Fibroblast of skin of scalp (primary cell): ENCODE measurements around the gene SLC23A2.
A peak's percentile ranks its signal among the peaks of the same experiment; 100 is the strongest.
"Not testable (repeated sequence)": the region's sequence is repeated elsewhere in the genome, so short reads cannot be mapped to it uniquely, and the experiment has no call there.

ENCODE experiments used
- DNase-seq: peaks from one replicate; pipeline ENCODE4 v3.0.0-alpha.2; 2013

Gene SLC23A2

GRCh38 chr20:4929686-4930397 is 71.5 kb downstream of the SLC23A2 start:
- no peak for DNase-seq

DNA sequence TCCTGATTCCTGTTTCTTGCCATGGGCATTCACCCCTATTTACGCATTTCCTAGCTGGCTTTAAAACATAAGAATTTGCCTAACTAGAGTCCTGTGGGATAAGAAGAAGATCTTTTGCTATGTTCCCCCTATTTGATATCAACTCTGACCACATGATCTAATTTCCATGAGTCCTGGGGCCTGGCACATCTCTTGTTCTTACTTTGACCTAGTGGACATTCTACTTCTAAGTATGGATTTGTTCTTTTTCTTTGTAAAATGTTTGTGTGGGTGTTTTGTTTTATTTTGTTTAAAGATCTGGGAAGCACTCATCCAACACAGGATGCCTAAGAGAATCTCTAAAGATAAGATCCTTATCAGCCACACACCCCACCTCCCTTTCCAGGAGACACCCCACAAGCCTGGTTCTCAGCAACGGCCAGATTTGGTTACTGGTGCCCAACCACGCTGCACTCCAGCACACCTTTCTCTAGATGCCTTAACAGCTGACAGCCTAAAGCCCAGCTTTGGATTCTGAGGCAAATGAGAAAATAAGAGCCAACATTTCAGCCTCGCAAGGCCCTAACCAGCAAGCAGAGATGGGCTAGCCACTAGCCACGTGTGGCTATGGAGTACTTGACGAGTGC is 74.7 kb downstream of the SLC23A2 start:
- no peak for DNase-seq

GRCh38 chr20:4925842-4926530 is 75.3 kb downstream of the SLC23A2 start:
- DNase-seq: peak; percentile 42

- no peak for DNase-seq
These were observed 76.9 kb downstream of the SLC23A2 start for GRCh38 chr20:4924446-4924845.

GRCh38 chr20:4924032-4924431 is 77.3 kb downstream of the SLC23A2 start:
- no peak for DNase-seq

GRCh38 chr20:4922186-4922585 is 79.1 kb downstream of the SLC23A2 start:
- no peak for DNase-seq

DNA sequence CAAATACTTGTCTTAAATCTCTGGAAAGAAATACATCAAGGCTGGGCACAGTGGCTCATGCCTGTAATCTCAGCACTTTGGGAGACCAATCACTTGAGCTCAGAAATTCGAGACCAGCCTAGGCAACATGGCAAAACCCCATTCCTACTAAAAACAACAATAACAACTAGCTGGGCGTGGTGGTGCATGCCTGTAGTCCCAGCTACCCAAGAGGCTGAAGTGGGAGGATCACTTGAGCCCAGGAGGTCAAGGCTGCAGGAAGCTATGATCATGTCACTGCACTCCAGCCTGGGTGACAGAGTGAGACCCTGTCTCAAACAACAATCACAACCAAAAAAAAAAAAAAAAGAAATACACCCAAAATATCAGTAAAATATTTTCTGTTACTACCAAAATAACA is 80.0 kb downstream of the SLC23A2 start:
- not testable (repeated sequence) for DNase-seq

DNA sequence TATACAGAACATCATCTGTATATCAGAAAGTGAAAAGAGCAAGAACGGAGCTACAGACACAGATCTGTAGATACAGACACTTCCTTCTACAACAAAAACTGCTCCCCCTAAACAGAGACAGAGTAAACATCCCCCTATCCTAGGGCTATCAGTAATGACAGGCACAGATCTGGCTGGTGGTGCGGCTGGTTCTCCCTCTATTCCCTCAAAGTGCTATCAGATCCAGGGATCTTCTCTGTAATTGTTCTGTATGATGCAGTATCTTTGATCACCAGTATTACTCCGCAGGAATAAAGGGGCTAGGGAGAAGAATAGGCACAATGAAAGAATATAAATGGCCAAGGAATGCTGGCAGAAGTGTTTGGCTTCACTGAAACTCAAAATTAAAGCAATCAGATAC is 80.7 kb downstream of the SLC23A2 start:
- DNase-seq: no peak

- no peak for DNase-seq
These were observed 81.2 kb downstream of the SLC23A2 start for GRCh38 chr20:4920131-4920530.

- DNase-seq: no peak
These were observed 82.1 kb downstream of the SLC23A2 start for GRCh38 chr20:4919047-4919704.

DNA sequence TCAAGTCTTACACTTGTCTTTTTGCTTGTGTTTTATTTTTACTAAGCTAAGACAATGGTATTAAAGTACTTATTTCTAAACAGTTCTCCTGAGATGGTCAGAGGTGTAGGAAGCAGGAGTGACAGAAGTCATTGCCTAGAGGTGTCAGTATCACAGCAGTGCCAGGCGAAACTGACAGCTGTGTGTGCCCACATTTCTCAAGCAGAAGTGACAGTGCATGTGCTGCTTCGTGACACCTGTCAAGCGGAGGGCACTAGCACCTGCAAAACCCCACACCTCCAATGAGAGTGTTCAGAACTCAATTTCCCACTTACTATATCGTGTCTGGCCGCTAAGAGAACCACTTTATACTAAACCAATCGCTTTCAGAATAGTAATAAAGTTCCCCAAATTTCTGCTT is 82.8 kb downstream of the SLC23A2 start:
- no peak for DNase-seq

DNA sequence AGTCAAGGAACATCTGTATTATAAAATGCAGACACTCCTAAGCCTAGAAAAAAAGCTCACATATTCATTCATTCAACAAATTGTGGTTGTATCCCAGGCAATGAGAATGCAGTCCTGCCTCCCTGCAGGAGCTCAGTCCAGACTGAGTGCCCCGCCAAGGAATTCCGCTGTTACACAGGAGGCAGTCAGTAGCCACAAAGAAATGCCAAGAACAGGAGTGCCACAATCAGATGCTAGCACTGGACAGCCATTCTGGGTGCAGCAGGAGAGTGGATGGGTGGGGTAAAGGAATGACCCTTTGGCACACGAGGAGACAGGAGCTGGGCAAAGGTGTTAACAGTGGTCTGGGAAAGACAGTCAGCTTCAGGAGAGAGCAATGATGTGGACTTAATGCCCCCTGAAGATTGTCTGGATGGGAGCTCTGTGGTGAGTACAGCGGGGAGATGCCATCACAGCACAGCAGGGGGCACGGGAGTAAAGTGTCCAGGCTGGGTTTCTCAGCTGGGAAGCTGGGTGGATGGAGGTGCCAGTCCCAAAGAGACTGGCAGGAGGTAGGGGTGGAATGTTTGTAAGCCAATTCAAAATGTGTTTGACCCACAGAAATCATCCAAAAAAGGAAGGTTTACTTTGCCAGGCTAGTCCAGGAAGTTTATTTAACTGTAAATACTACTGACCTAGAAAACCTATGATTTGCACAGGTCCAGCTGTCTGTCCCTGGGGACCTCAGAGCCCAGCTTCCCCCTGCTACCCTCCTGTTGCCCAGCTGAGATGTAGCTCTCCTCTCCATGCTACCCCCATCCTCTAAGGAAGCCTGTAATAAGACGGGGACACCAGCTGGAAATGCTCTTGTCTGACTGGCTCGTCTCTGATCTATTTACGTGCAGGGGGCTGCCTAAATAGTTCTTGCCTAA is 84.1 kb downstream of the SLC23A2 start:
- peak; percentile 43 for DNase-seq

DNA sequence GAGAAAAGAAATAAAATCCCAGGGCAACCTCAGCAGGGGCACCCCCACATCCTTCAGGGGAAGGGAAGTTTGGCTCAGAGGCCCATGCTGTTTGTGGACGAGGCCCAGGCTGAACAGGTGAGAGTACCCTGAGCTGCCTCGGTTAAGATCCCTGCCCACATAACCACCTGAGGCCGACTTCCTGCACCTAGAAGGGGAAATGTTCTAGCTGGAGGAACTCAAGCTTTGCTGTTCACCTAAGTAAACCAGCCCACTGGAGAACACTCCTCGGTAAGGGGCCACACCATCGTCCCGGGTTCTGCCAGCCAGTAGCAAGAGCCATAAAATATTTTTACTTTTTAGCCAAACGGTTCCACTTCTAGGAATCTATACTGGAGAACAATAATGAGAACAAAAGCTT is 88.2 kb downstream of the SLC23A2 start:
- no peak for DNase-seq

DNA sequence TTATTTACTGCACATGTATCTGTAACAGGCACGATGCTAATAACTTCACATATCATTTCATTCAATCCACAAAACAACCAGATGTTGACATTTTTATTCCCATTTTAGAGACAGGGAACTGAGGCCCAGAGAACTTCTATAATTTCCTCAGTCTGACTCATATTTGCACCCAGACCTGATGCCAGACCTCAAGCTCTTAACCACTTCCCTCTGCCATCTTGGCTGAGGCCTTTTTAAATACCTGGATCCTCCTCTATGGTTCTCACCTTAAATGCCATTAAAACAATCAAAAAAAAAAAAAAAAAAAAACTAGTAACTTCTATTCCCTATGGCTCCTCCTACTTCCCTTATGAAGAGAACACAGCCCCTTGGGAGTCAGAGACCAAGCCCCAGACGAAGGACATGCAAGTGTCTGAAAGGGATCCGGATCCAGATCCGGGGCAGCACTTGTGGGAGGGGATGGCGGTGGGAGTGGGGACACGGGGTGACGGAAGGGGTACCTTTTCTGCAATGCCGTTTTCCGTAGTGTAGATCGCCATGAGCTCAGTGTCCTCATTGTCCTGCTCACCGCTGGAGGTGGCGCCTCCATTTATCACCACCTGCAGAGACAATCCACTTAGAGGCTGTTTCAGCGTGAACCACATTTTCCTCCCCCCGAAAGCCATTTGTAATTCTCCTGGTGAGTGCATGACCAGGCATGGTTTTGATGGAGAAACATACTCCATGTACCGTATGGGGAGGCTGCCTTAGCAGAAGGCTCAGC is 88.7 kb downstream of the SLC23A2 start:
- no peak for DNase-seq

DNA sequence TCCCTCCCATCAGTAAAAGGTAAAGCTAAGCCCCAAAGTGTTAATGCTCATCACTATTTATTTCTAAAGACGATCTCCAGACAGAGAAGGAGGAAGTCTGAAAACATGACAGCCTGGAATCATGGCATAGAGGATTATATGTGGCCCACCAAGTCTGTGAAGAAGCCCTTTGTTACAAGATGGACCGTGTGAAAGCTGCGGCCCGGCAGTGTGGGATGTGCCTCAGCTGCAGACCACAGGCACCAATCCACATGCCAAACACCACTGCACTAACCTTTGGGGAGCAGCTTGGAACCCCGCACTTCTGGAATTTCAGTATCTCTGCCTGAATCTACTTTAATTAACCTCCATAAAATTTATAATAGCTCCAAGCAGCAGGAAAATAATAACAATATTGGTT is 90.4 kb downstream of the SLC23A2 start:
- DNase-seq: no peak

DNA sequence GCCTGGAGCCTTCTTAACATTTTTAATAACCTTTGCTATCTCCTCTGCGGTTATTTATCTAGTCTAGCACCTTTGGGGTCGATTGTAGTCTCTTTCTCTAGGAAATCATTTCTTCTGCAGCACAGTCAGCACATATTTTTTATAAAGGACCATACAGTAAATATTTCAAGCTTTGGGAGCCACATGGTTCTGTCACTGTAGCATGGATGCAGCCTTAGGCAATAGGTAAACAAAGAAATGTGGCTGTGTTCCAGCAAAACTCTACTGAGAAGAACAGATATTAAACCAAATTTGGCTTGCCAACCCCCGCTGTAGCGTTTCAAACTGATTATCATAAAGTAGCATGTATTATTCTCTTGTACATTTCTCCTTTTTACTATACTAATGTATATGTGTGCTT is 95.7 kb downstream of the SLC23A2 start:
- no peak for DNase-seq

DNA sequence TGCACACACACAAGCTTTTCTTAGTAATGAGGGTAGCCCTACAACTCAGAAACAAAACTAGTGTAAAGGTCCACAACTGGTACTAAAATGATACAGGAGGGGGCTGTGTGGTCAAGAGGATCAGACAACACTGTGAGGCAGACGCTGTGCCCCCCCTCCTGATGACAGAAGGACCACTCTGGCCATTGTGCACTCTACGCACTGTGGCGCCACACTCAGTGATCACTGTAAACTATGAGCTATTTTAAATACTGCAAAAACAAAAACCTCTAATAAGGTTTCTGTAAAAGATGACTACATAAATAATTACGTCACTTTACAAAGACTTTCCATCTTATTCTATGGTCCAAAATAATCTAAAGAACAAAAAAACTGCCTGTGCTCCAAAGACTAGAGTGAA is 96.1 kb downstream of the SLC23A2 start:
- no peak for DNase-seq

DNA sequence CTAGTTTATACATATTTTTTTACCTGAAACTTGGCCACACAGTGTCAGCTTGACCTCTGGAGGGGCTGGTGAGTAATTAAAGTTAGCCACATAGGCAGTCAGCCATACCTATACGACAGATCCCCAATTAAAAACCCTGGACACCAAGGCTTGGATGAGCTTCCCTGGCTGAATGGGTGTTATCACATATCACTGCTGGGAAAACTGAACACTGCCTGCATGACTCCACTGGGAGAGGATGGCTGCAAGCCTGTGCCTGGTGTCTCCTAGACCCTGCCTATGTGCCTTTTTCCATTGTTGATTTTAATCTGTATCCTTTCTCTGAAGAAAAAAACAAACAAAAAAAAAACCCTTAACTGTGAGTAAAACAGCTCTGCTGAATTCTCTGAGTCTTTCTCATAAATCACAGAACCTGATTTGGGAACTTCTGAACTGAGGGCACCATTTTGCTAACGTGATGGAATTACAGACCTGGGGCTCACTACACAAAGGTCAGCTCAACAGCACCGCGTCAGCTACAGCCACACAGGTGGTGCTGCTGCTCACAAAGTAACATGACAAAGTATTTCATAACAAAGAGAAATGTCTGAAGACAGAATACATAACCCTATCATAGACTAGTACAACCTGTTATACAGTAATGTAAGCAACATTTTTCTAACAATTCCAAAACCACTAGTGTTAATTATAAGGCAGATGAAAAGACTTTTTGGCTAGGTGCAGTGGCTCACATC is 97.0 kb downstream of the SLC23A2 start:
- DNase-seq: no peak

GRCh38 chr20:4902788-4903187 is 98.5 kb downstream of the SLC23A2 start:
- DNase-seq: no peak

- DNase-seq: no peak
These were observed 100.1 kb downstream of the SLC23A2 start for GRCh38 chr20:4901031-4901818.
